Measurements from ENCODE around the gene TSPAN15. TPM values are rescaled to one million over a fixed set of nuclear protein-coding genes. Genes with fewer than 3 reads are reported as not detected.
"Not testable (repeated sequence)": the region's sequence is repeated elsewhere in the genome, so short reads cannot be mapped to it uniquely, and the experiment has no call there.

TSPAN15 gene
- polyA plus RNA-seq, 1 donor (not counting 4 experiments of a cell fraction or from before 2014, with no cell fraction given): 2.1 TPM

DNA sequence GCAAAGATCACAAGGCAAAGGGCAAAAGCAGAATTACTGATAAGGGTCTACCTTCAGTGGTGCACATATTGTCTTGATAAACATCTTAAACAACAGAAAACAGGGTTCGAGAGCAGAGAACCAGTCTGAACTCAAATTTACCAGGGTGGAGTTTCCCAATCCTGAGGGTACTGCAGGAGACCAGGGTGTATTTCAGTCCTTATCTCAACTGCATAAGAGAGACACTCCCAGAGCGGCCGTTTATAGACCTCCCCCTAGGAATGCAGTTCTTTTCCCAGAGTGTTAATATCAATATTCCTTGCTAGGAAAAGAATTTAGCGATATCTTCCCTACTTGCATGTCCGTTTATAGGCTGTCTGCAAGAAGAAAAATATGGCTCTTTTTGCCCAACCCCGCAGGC, 37.6 kb downstream of the TSPAN15 start:
- dilution Hi-C loops (cut with MboI; ENCODE audit: extremely low pct_ligation_motif_present, low sequenced_read_pairs); H3K9ac ChIP-seq (ENCODE audit: control insufficient read depth, extremely low read depth, insufficient read depth, low read length); H3K9me1 ChIP-seq (ENCODE audit: control insufficient read depth, extremely low read depth, insufficient read depth, low read length); H3K27me3 ChIP-seq (ENCODE audit: control insufficient read depth, extremely low read depth, insufficient read depth, low read length); H4K20me1 ChIP-seq (ENCODE audit: control insufficient read depth, extremely low read depth, insufficient read depth, low read length); H3K9me3 ChIP-seq (ENCODE audit: control insufficient read depth, low read depth, low read length); H3K79me2 ChIP-seq (ENCODE audit: control insufficient read depth, insufficient read depth, low read length); FAIRE-seq; H3K4me3 ChIP-seq (ENCODE audit: control insufficient read depth in 2 of 3, extremely low read depth in 1 of 3, insufficient read depth in 2 of 3, low read depth in 1 of 3, low read length in 3 of 3); H3K36me3 ChIP-seq (ENCODE audit: control insufficient read depth in 2 of 2, extremely low read depth in 1 of 2, insufficient read depth in 2 of 2, low read length in 2 of 2); DNase-seq (ENCODE audit: low read depth, low spot score); H3K27ac ChIP-seq (ENCODE audit: control insufficient read depth, insufficient read depth, low read length); H2AFZ ChIP-seq (ENCODE audit: control insufficient read depth, low read length); H3K4me2 ChIP-seq (ENCODE audit: control insufficient read depth, extremely low read depth, insufficient read depth, low read depth, low read length): not testable (repeated sequence)
- peaks cover 18% of the 10 kb centered on the region for H3K4me1 ChIP-seq (ENCODE audit: control insufficient read depth, extremely low read depth, insufficient read depth, low read length)

DNA sequence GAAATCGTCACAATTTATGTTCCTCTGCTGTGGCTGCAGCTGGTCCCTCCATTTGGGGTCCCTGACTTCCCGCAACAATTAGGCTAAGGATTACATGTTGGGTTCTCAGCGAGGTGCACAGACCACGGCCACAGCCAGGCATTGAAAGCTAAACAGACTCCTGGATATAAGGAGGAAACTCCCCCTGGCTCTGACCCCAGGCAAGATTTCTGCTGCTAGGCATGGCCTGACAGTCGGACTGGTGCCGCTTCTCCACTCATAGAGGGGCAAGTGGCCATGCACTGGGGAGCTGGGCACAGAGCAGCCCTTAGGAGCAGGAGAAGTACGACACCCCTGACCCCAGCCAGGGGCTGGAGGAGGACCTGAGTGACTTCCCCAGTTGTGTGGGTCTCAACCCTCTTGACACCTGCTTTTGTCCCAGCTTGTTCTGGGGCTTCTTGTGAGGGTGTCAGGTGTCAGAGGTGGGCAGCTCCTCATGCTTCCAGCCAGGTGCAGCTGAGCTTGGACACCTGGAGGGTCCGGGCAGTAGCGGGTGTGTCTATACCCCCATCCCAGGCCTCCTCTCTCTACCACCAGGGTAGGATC, 38.3 kb downstream of the TSPAN15 start:
- Histone ChIP-seq H4K20me1 (ENCODE audit: control insufficient read depth, extremely low read depth, insufficient read depth, low read length) (no peaks in the 10 kb centered on the region), H3K4me1 (ENCODE audit: control insufficient read depth, extremely low read depth, insufficient read depth, low read length) (peaks cover 15% of the 10 kb centered on the region), H3K27ac (ENCODE audit: control insufficient read depth, insufficient read depth, low read length) (no peak overlapping the region), H3K27me3 (ENCODE audit: control insufficient read depth, extremely low read depth, insufficient read depth, low read length) (no peaks in the 10 kb centered on the region), H2AFZ (ENCODE audit: control insufficient read depth, low read length) (no peak overlapping the region), H3K9me1 (ENCODE audit: control insufficient read depth, extremely low read depth, insufficient read depth, low read length) (no peaks in the 10 kb centered on the region), H3K36me3 (ENCODE audit: control insufficient read depth in 2 of 2, extremely low read depth in 1 of 2, insufficient read depth in 2 of 2, low read length in 2 of 2) (no peaks in the 10 kb centered on the region), H3K4me3 (ENCODE audit: control insufficient read depth in 2 of 3, extremely low read depth in 1 of 3, insufficient read depth in 2 of 3, low read depth in 1 of 3, low read length in 3 of 3) (no peak overlapping the region), H3K9me3 (ENCODE audit: control insufficient read depth, low read depth, low read length) (peaks cover 1% of the 10 kb centered on the region), H3K4me2 (ENCODE audit: control insufficient read depth, extremely low read depth, insufficient read depth, low read depth, low read length) (no peak overlapping the region), H3K79me2 (ENCODE audit: control insufficient read depth, insufficient read depth, low read length) (no peaks in the 10 kb centered on the region), H3K9ac (ENCODE audit: control insufficient read depth, extremely low read depth, insufficient read depth, low read length) (no peak overlapping the region)
- DNase-seq (ENCODE audit: low read depth, low spot score) (no peak), FAIRE-seq (no peak)
- TF ChIP-seq EZH2 (IDR thresholded peaks at IDR 0.05; ENCODE audit: low read length): no peak
- TF ChIP-seq, protein P1, sequence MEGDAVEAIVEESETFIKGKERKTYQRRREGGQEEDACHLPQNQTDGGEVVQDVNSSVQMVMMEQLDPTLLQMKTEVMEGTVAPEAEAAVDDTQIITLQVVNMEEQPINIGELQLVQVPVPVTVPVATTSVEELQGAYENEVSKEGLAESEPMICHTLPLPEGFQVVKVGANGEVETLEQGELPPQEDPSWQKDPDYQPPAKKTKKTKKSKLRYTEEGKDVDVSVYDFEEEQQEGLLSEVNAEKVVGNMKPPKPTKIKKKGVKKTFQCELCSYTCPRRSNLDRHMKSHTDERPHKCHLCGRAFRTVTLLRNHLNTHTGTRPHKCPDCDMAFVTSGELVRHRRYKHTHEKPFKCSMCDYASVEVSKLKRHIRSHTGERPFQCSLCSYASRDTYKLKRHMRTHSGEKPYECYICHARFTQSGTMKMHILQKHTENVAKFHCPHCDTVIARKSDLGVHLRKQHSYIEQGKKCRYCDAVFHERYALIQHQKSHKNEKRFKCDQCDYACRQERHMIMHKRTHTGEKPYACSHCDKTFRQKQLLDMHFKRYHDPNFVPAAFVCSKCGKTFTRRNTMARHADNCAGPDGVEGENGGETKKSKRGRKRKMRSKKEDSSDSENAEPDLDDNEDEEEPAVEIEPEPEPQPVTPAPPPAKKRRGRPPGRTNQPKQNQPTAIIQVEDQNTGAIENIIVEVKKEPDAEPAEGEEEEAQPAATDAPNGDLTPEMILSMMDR (optimal IDR thresholded peaks at IDR 0.05 in 1 of 3, IDR thresholded peaks at IDR 0.05 in 1 of 3, conservative IDR thresholded peaks at IDR 0.05 in 1 of 3; ENCODE audit: extremely low read depth in 1 of 3, insufficient read depth in 2 of 3, low read length in 3 of 3): no peak
- dilution Hi-C loops (cut with MboI; ENCODE audit: extremely low pct_ligation_motif_present, low sequenced_read_pairs): no loop called here

DNA sequence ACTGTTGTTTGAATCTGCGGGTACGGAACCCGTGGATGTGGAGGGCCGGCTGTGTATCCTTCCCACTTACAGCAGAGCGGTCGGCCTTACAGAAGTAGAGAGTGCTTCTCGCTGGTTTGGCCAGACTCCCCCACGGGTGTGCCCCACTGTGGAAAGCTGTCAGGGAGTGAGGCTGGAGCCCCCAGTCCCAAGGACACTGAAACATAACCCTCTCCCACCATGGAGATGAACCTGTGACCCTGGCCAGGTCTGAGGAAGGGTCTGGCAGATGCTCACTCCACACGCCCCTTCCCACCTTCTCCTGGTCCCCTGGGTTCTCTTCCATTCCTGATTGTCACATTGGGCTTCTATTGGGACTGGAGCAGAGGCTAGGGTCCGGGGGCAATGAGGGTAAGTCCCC, 39.6 kb downstream of the TSPAN15 start:
- Histone ChIP-seq H3K27me3 (ENCODE audit: control insufficient read depth, extremely low read depth, insufficient read depth, low read length) (no peaks in the 10 kb centered on the region), H3K27ac (ENCODE audit: control insufficient read depth, insufficient read depth, low read length) (no peak overlapping the region), H3K36me3 (ENCODE audit: control insufficient read depth in 2 of 2, extremely low read depth in 1 of 2, insufficient read depth in 2 of 2, low read length in 2 of 2) (no peaks in the 10 kb centered on the region), H3K9ac (ENCODE audit: control insufficient read depth, extremely low read depth, insufficient read depth, low read length) (no peak overlapping the region), H3K79me2 (ENCODE audit: control insufficient read depth, insufficient read depth, low read length) (no peaks in the 10 kb centered on the region), H3K9me3 (ENCODE audit: control insufficient read depth, low read depth, low read length) (peaks cover 1% of the 10 kb centered on the region), H3K9me1 (ENCODE audit: control insufficient read depth, extremely low read depth, insufficient read depth, low read length) (no peaks in the 10 kb centered on the region), H4K20me1 (ENCODE audit: control insufficient read depth, extremely low read depth, insufficient read depth, low read length) (no peaks in the 10 kb centered on the region), H2AFZ (ENCODE audit: control insufficient read depth, low read length) (no peak overlapping the region), H3K4me2 (ENCODE audit: control insufficient read depth, extremely low read depth, insufficient read depth, low read depth, low read length) (no peak overlapping the region), H3K4me1 (ENCODE audit: control insufficient read depth, extremely low read depth, insufficient read depth, low read length) (peaks cover 12% of the 10 kb centered on the region), H3K4me3 (ENCODE audit: control insufficient read depth in 2 of 3, extremely low read depth in 1 of 3, insufficient read depth in 2 of 3, low read depth in 1 of 3, low read length in 3 of 3) (no peak overlapping the region)
- no peak for FAIRE-seq
- dilution Hi-C loops (cut with MboI; ENCODE audit: extremely low pct_ligation_motif_present, low sequenced_read_pairs): no loop called here
- no peak for DNase-seq (ENCODE audit: low read depth, low spot score)
- no peak for TF ChIP-seq EZH2 (IDR thresholded peaks at IDR 0.05; ENCODE audit: low read length)
- TF ChIP-seq, protein P1 (optimal IDR thresholded peaks at IDR 0.05 in 1 of 3, IDR thresholded peaks at IDR 0.05 in 1 of 3, conservative IDR thresholded peaks at IDR 0.05 in 1 of 3; ENCODE audit: extremely low read depth in 1 of 3, insufficient read depth in 2 of 3, low read length in 3 of 3): no peak
